PC-9 (cell line): ENCODE data around the gene PFKP. TPM values are rescaled to one million over a fixed set of nuclear protein-coding genes. Genes with fewer than 3 reads are reported as not detected.

Experiments
- BruUV-seq: library from RNA; stranded (reverse); fragments of 400-500 nt; replicated peaks from 2 replicates; lab custom pipeline; 2021; lab: Mats Ljungman, UMichigan
- CTCF ChIA-PET: fragments of 300-600 bp; sonication (Branson Sonifier 250); formaldehyde crosslinking; loops from one replicate; lab custom pipeline; 2022; ENCODE audit warnings: antibody characterized with exemption; lab: Charles Lee
- POLR2A ChIA-PET: fragments of 300-600 bp; sonication (Branson Sonifier 250); formaldehyde crosslinking; loops from one replicate; lab custom pipeline; 2022; ENCODE audit warnings: antibody characterized with exemption; ENCODE audit not compliant: unreplicated experiment; lab: Charles Lee
- DNase-seq, 2 experiments: peaks; one replicate each; pipeline versions ENCODE4 v3.0.0 to v3.0.0-alpha.2; 2015 to 2022; ENCODE audit warnings: mixed read lengths in 1 of 2
- H2AFZ ChIP-seq: fragments of 200-600 bp; sonication (generic); 2 replicates; pipeline ENCODE4 v1.8.1; 2017; ENCODE audit warnings: antibody characterized with exemption
- H3F3A ChIP-seq: fragments of 200-600 bp; sonication (generic); 2 replicates; pipeline ENCODE4 v1.8.1; 2017; ENCODE audit warnings: antibody characterized with exemption, mild to moderate bottlenecking, low read depth; ENCODE audit not compliant: insufficient read depth
- H3K27ac ChIP-seq: fragments of 200-600 bp; sonication (generic); 2 replicates; pipeline ENCODE4 v1.6.1; 2016; ENCODE audit warnings: mixed run types
- H3K27me3 ChIP-seq: fragments of 200-600 bp; sonication (generic); 2 replicates; pipeline ENCODE4 v1.6.1; 2016; ENCODE audit warnings: low read depth, mixed run types; ENCODE audit not compliant: insufficient read depth
- H3K36me3 ChIP-seq: fragments of 200-600 bp; sonication (generic); 2 replicates; pipeline ENCODE4 v1.6.1; 2016; ENCODE audit warnings: low read depth, mixed run types
- H3K4me1 ChIP-seq: fragments of 200-600 bp; sonication (generic); replicated peaks from 2 replicates; pipeline ENCODE4 v1.6.1; 2016; ENCODE audit warnings: mixed run types; ENCODE audit not compliant: insufficient read depth
- H3K4me2 ChIP-seq: fragments of 200-600 bp; sonication (generic); 2 replicates; pipeline ENCODE4 v1.6.1; 2017; ENCODE audit warnings: mixed run types
- H3K4me3 ChIP-seq: fragments of 200-600 bp; sonication (generic); 2 replicates; pipeline ENCODE4 v1.6.1; 2016; ENCODE audit warnings: mixed run types
- H3K79me2 ChIP-seq: fragments of 200-600 bp; sonication (generic); 2 replicates; pipeline ENCODE4 v1.6.1; 2017; ENCODE audit warnings: low read depth, mixed run types
- H3K9me2 ChIP-seq: fragments of 200-600 bp; sonication (generic); 2 replicates; pipeline ENCODE4 v1.8.1; 2017; ENCODE audit warnings: mild to moderate bottlenecking; ENCODE audit not compliant: insufficient read depth
- H3K9me3 ChIP-seq: fragments of 200-600 bp; sonication (generic); 2 replicates; pipeline ENCODE4 v1.8.1; 2016; ENCODE audit warnings: low read depth; ENCODE audit not compliant: insufficient read depth
- H4K20me1 ChIP-seq: fragments of 200-600 bp; sonication (generic); 2 replicates; pipeline ENCODE4 v1.8.1; 2017; ENCODE audit not compliant: insufficient read depth
- CTCF ChIP-seq: fragments of 200-600 bp; sonication (generic); conservative IDR thresholded peaks from 2 replicates; pipeline ENCODE4 v1.6.1; 2017; ENCODE audit warnings: mixed run types, antibody characterized with exemption, mild to moderate bottlenecking, moderate library complexity
- EZH2 ChIP-seq: fragments of 200-600 bp; sonication (generic); IDR thresholded peaks from 2 replicates; pipeline ENCODE4 v1.8.0; 2017; ENCODE audit warnings: antibody characterized with exemption, low read depth
- intact Hi-C: fragments of 100-400 bp; cut with micrococcal nuclease; formaldehyde crosslinking; loops from one replicate; pipeline ENCODE4 v1.10.0; 2022; ENCODE audit not compliant: unreplicated experiment
- total RNA-seq: library from RNA; stranded (reverse); gene quantifications from 2 replicates; pipeline ENCODE4 v1.2.3, GENCODE V29; 2021

PFKP gene
- total RNA-seq, 1 experiment from 2014 or later: 234 TPM

GRCh38 chr10:3111621-3112163, 44.3 kb downstream of the PFKP start:
- intact Hi-C loops: no loop called here
- 0 out of 2 replicates have a peak, but pooled peaks cover 5% of the 10 kb centered on the region for H3K36me3 ChIP-seq

DNA sequence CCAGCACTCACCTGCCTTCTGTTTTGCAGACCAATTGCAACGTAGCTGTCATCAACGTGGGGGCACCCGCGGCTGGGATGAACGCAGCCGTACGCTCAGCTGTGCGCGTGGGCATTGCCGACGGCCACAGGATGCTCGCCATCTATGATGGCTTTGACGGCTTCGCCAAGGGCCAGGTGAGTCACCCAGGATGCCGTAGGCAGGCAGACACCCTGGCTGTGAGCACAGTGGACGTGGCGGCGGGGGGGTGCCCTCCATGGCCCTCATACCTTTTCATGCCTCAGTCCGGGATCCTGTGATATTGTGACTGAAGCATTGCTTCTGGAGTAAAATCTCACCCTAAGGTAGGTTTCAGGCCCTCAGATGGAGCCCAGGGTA, 46.0 kb downstream of the PFKP start:
- POLR2A ChIA-PET: no interaction called here
- intact Hi-C loops: no loop called here
- no peak for DNase-seq
- Histone ChIP-seq H3K4me2 (no peak overlapping the region), H3K9me3 (no peaks in the 10 kb centered on the region), H3K27ac (no peak overlapping the region), H3K4me3 (no peak overlapping the region), H3K27me3 (no peaks in the 10 kb centered on the region), H2AFZ (no peak overlapping the region), H3K36me3 (0 out of 2 replicates have a peak, but pooled peaks cover 5% of the 10 kb centered on the region), H3K9me2 (no peaks in the 10 kb centered on the region), H3F3A (peaks cover 4% of the 10 kb centered on the region; the same call in 1 of the 2 replicates), H3K79me2 (no peaks in the 10 kb centered on the region), H4K20me1 (peaks cover 7% of the 10 kb centered on the region; the same call in 1 of the 2 replicates), H3K4me1 (no peaks in the 10 kb centered on the region)
- TF ChIP-seq CTCF (no peak), EZH2 (no peak)
- BruUV-seq: no TSS peak
- CTCF ChIA-PET: no interaction called here

More at GRCh38 chr10:3111621-3112163, 44.3 kb downstream of the PFKP start:
- BruUV-seq: no TSS peak
- no peaks in the 10 kb centered on the region for H3K4me1 ChIP-seq
- ChIA-PET POLR2A (no interaction called here), CTCF (interaction anchor here (0.6 kb wide), 1 partner anchor 52 kb away, joined by 4 read pairs; no protein-coding TSS in a partner anchor)
- no peak for TF ChIP-seq EZH2
- TF ChIP-seq CTCF: no peak
- no peak overlapping the region for H2AFZ ChIP-seq
- peaks cover 4% of the 10 kb centered on the region; the same call in 1 of the 2 replicates for H3F3A ChIP-seq
- no peak overlapping the region for H3K27ac ChIP-seq
- no peak overlapping the region for H3K4me2 ChIP-seq
- no peaks in the 10 kb centered on the region for H3K27me3 ChIP-seq
- H3K79me2 ChIP-seq: no peaks in the 10 kb centered on the region
- peaks cover 7% of the 10 kb centered on the region; the same call in 1 of the 2 replicates for H4K20me1 ChIP-seq
- H3K4me3 ChIP-seq: no peak overlapping the region
- no peaks in the 10 kb centered on the region for H3K9me3 ChIP-seq
- H3K9me2 ChIP-seq: no peaks in the 10 kb centered on the region
- DNase-seq: no peak

GRCh38 chr10:3115685-3116084, 48.3 kb downstream of the PFKP start:
- no peak for DNase-seq
- intact Hi-C loops: no loop called here
- Histone ChIP-seq H3K9me3 (no peaks in the 10 kb centered on the region), H3K4me1 (no peaks in the 10 kb centered on the region), H3K4me2 (no peak overlapping the region), H3K9me2 (no peaks in the 10 kb centered on the region), H3K27ac (no peak overlapping the region), H3K4me3 (no peak overlapping the region), H3F3A (peaks cover under 1% of the 10 kb centered on the region; the same call in 1 of the 2 replicates), H3K27me3 (no peaks in the 10 kb centered on the region), H3K79me2 (no peaks in the 10 kb centered on the region), H4K20me1 (peaks cover 4% of the 10 kb centered on the region; the same call in 1 of the 2 replicates), H3K36me3 (0 out of 2 replicates have a peak, but pooled peaks cover 9% of the 10 kb centered on the region), H2AFZ (no peak overlapping the region)
- ChIA-PET POLR2A (no interaction called here), CTCF (no interaction called here)
- no TSS peak for BruUV-seq
- TF ChIP-seq CTCF (no peak), EZH2 (no peak)
